HG03064 (cell line): ENCODE data around the gene HIPK1.
A peak's percentile ranks its signal among the peaks of the same experiment; 100 is the strongest.

Experiments
- ATAC-seq: cut with Tn5 transposase; IDR thresholded peaks from one replicate; pipeline ENCODE4 v1.9.1; 2021; ENCODE audit warnings: low read depth; ENCODE audit not compliant: unreplicated experiment

Gene HIPK1

DNA sequence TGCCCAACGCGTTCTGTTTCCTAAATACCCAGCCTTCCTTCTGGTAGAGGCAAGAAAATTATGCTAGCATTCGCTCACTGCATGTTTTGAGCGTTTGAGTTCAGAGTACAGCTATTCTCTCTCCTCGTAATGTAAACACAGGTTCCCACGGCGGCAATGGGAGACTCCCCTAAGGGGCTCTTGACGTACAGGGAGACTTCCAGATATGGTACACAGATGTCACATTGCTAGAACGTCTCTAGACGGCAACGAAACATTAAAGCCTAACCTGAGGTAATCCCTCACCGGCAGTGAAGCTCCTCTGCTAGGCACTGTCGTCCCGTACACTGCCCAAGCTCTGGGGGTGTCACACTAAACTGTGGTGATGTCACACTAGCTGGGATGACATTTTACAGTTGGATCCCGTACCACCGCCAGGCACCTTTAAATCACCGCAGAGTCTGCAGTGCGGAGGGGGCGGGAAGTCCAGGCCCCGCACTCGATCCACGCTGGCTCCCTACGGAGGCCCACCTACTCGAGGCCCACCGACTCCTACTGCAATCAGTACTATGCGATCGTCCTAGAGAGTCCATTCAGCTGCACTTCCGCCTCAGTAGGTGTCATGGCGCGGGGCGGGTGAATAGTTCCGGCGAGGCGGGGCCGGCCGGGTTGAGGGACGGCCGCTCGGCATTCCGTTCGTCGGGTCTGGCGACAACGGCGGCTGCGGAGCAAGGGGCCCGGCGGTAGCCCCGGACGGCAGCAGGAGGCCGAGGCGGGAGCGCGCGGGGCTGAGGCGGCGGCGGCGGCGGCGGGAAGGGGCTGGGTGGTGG, at the start of gene HIPK1:
Gene HIPK1 (plus strand): TSS at position 384 of the 809 bp plus-strand sequence.
- peak; percentile 59 for ATAC-seq

DNA sequence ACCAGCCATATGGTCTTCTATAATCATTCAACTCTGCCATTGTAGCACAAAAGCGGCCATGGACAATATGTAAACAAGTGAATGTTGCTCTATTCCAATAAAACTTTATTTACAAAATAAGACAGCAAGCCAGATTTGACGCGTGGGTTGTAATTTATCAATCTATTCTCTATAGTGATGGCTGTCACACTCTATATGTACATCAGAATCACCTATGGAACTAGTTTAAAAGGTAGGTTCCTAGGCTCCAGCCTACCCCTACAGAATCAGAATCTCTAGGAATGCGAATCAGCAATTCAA, 49.4 kb upstream of the HIPK1 start:
- no peak for ATAC-seq

DNA sequence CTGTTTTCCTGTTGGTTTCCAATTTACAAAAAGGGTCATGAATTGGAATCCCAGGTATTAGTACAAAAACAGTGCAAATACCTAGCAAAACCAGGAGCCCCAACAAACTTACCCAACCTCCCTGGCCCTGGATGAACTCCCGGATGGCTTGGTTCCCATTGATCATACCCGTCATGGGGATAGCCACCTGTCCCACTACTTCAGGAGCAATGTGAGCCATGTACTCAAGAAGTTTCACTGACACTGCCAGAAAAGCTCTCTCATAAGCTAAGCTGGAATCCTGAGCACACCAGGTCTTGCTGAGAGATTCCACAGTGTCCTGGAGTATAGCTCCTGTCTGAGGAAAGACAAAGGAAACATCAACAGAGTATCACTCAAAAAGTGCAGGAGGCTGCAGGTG, 47.5 kb upstream of the HIPK1 start:
- no peak for ATAC-seq

DNA sequence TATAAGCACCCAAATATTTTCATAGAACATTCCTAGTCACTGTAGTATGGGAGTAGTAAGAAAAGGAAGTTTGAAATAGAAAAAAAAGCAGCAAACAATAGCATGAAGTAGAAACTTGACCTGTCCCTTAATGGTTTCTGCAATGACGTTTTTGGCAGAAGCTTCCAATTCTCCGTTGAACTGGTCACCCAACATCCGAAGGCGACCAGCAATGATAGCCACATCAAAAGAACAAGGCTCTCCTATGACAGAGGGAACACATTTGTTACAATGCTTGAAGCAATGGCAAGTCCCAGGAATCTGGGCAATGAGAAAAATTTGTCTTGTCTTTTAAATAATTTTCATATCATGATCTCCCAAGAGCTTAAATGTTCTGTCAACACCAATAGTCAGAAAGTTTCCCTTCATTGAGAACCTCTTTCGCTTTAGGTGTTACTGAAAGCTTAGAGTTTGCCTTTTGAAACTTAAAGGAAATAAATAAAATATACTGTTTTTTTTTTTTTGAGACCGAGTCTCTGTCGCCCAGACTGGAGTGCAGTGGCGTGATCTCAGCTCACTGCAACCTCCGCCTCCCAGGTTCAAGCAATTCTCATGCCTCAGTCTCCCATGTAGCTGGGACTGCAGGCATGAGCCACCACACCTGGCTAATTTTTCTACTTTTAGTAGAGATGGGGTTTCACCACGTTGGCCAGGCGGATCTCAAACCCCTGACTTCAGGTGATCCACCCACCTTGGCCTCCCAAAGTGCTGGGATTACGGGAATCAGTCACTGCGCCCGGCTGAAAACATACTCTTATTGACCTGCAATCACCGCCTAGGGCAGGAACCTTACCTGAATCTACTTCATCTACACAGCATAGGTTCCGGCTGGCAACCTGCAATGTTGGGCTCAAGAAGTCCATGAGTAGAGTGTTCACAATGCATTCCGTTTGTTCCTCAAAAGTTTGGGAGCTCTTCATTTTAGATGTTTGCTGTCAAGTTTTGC, 42.4 kb upstream of the HIPK1 start:
- no peak for ATAC-seq

DNA sequence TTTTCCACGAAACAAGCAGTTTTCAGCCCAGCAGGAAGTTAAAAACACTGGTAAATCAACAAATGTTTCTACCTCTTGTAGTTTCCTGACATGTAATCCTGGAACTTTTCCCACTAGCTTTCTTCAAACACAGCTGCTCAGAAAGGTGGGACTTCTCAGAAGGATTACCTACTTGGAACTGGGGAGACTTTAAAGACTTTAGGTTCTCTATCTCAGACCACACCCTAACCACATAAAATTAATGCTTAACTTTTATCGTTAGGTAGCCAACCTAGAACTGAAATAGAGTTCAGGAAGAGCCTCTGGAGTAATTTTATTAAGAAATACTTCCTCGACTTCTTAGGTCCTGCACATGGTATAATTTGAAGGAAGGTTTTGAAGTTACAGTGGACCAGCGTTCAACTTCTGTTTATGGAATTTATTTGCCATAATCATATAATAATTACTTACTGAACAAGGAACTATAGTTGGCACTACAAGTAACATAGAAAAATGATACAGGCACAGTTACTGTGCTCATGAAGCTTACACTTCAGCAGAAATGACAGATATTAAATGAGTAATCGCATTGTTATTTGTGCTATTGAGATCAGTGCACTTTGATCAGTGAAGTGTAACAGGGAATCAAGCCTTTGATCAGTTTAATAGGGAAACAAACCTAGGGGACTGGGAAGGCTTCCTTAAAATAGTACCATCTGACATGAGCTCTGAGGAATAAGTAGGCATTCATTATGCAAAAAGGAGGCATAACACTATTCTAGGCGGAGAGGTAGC, 41.5 kb upstream of the HIPK1 start, which contains the start of gene BCL2L15:
Gene BCL2L15 (minus strand): TSS at position 180 of the 774 bp plus-strand sequence. CDS start 206 bp downstream, outside the sequence.
- ATAC-seq: no peak

DNA sequence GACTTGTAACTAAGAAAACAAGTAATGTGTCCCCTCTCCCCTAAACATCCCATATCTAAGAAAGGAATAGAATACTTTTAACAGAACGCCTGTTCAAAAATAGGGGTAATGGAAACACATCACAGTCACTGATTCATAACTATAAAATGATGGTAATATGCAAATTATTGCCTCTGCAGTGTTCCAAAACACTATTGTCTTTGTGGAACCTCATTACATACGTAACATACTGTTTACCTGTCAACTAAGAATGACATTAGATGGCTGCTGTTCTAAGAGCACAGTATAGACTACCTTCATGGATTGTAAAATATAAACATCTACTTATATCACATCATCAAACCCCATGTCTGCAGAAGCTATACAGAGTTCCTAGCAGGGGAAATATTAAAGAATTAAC, 38.3 kb upstream of the HIPK1 start:
- no peak for ATAC-seq

DNA sequence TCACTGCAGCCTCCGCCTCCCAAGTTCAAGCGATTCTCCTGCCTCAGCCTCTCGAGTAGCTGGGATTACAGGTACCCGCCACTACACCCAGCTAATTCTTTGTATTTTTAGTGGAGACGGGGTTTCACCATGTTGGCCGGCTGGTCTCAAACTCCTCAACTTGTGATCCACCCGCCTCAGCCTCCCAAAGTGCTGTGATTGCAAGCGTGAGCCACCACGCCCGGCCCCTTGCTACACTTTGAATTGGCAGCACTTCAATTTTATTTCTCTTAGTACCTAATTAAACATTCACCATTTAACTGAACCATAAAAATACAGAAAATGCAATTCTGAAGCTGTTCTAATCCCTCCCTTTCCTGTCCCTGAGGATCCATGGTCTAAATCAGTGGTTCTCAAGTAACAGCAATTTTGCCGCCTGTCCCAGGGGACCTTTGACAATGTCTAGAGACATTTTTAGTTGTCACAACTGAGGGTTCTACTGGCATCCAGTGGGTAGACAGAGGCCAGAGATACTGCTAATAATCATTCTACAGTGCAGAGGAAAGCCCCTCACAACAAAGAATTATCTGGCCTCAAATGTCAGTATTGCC, 37.4 kb upstream of the HIPK1 start:
- ATAC-seq: no peak

DNA sequence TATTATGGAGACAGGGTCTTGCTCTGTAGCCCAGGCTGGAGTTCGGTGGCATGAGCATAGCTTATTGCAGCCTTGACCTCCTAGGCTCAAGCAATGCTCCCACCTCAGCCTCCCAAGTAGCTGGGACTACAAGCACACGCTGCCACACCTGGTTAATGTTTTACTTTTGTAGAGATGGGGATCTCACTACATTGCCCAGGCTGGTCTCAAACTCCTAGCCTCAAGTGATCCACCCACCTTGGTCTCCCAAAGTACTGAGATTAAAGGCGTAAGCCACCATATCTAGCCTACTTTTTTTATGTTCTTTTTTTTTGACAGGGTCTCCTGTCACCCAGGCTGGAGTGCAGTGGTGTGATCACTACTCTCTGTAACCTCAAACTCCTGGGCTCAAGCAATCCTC, 35.9 kb upstream of the HIPK1 start:
- no peak for ATAC-seq

DNA sequence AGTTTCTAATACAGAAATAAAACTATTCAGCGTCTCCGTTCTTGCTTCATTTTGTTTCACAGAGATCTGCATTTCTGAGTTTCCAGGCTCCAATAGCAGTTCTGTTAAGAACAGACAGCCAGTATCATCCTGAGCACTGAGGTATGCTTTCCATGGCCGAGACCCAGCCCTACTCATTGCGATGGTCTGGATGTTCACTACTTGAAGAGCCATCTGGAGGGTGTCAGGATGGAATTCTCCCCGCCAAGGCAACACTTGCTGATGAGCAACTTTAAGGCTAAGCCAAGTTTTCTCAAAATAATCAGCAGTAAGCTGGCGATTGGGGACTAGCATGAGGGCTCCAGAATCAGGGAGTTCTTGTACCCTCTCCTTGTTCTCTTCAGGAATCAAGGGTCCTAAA, 34.0 kb upstream of the HIPK1 start:
- no peak for ATAC-seq

DNA sequence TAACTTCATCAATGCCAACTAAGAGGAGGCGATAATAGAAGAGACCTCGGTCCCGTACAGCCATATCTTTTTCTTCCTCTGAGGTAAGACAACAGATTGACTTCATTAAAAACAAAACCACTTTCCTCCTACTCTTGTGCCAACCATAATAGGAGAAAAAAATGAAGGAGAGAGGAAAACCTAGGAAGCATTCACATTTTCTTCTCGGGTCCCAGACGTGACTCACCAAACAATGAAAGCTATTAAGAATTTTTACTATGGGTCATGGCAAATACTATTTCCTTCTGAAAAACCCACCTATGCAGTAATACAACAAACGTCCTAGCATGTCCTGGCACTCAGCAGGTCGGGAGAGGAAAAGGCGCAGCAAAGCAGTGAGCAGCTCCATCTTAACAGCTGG, 33.2 kb upstream of the HIPK1 start:
- no peak for ATAC-seq

DNA sequence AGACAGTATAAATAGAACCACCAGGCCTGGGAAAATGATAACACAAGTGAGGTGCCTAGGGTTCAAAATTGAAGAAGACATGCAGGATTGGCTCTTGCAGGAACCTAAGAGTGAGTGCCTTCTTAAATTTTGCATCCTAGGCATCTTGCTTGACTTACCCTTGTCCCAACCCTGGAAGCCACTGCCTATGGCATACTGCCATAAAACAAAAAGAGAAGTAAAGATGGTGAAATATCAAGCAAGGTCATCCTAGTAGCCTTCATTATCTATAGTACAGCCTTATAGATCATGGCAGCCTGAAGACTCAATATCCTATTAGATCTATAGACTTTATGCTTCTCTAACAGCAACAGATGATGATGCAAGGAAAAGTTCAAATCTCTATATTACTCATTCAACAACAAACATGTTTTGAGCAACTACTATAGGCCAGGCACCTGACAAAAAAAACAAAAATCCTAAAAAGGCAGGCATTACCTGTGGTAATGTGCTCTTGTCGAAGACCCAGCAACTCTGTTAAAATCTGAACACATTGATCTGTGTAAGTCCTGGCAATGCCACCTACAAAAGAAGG, 30.8 kb upstream of the HIPK1 start:
- no peak for ATAC-seq

DNA sequence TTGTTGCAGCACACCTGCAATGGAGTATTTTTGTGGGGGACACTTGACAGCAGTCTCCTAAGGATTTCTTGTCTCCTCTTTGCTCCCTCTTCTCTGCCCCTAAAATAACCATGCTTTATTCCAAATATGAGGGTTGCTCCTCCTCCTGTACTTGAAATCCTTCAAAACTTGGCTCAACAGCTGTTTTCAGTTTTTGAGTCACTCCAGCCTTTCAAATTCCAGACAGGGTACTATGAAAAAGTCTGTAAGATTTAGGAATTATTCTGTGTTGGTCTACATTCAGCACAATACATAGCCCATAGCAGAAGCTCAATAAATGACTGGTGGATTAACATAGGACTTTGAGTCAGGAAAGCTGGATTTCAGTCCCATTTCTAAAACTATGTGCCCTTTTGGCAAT, 30.0 kb upstream of the HIPK1 start:
- ATAC-seq: no peak

DNA sequence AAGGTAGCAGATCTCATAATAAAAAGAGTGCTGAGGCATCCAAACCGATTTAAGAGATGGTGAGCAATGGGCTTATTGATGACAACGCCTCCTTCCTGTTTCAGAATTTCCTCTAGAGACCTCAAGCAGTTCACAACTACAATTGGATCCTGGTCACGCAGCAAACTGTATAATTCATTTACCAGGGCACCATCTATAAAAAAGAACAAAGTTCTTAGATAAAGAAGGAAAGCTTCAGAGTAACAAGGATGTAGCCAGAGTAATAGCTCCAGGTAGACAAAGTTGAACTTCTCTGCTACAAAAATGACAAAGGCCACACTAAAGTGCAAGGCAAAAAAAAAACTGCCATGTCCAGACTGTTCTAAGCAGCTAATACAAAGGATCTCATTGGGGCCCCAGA, 27.9 kb upstream of the HIPK1 start:
- no peak for ATAC-seq

DNA sequence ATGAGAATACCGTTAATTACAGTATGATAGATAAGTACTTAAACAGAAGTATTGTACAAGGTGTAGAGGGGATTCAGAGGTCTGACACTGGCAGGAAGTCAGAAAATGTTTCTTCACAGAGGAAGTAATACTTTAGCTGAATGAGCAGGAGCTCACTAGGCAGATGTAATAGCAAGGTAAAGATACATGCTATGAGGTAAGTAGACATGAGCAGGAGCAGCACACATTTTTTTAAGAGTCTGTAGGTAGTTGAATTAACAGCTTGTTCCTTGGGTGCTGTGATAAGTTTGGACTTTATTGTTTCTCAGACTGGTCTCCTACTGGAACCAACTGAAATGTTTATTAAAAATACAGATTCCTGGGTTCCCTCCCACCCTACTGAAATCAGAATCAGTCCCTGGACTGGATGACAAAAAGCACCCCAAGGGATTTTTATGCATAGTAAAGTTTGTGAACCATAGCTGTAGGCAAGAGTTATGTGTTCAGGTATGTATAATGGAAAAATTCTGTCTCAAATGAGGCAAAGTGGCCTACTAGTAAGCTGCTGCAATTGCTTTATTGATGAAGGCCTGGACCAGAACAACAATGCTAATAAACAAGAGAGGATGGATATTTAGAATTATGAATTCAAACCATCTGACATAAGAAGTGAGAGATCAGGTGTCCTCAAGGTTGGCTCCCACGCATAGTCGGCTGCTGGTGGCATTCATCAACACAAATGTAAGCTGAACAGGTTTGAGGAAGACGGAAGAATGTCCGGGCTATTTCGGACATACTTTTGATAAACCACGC, 25.4 kb upstream of the HIPK1 start:
- ATAC-seq: no peak

DNA sequence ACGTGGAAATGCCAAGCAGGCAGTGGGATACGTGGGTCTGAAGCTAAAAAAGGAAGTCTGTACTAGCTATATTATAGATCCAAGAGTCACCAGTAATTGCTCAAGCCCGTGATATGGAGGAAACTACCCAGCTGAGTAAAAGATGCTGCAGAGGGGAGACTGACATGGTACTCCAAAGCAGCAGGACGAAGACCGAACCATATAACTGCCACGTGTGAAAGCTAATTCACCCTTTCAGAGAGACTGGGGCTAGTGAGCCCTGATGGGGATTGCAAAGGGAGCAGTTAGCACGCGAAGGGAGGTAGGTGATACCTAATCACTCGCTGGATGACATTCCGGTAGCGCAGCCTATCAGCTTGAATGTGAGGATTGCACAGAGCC, 24.8 kb upstream of the HIPK1 start:
- ATAC-seq: peak; percentile 30

DNA sequence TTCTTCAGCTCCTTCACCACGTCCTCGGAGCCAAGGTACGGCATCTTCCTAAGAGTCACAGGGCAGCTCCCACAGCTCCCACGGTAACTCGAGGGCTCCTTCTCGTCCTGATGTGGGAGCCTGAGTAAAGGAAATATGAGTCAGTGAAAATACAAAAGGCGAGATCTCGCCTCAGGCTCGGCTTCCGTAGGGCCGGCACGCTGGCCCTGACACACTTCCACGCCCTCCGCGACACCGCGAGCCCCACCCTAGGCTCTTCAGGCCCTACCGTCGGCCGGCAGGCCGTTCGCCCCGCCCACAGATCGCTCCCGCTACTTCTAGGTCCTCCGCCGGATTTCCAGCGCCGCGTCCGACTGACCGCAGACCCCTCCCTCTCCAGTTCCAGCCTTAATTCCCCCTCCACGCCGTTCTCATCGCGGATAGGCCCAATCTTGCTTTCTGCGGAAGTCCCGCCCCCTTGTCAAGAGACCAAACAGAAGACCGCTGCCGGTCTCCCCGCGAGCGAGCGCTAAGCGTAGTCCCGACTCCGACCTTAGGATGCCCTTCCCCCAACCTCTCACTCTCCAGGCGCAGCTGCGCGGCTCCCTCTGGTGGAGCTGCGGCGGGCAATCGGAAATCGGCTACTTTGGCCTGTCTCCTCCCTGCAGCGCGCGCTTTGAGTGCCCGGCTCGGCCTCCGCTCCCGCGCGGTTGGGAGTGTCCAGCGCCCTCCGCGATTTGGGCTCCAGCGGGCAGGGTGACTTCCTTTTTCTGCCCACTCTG, 24.3 kb upstream of the HIPK1 start, which contains the start of the genes AP4B1 and DCLRE1B:
Gene AP4B1 (minus strand): TSS at position 126 of the 761 bp plus-strand sequence. CDS start 82 bp downstream, at position 44.
Gene DCLRE1B (plus strand): TSS at position 653 of the 761 bp plus-strand sequence. CDS start 261 bp downstream, outside the sequence.
- ATAC-seq: peak; percentile 86

DNA sequence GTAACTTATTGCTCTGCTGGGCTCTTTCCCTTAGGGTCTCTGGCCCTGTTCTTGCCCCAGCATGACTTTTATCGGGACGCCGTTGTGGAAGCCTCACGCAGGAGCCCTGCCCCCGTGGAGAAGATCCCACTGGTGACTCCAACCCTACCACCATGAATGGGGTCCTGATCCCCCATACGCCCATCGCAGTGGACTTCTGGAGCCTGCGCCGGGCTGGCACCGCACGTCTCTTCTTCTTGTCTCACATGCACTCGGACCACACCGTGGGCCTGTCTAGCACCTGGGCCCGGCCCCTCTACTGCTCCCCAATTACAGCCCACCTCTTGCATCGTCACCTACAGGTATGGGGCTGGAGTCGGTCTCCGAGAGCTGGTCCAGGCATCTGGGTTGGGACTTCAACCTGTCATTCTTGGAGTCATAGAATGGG, 23.7 kb upstream of the HIPK1 start:
- ATAC-seq: no peak

DNA sequence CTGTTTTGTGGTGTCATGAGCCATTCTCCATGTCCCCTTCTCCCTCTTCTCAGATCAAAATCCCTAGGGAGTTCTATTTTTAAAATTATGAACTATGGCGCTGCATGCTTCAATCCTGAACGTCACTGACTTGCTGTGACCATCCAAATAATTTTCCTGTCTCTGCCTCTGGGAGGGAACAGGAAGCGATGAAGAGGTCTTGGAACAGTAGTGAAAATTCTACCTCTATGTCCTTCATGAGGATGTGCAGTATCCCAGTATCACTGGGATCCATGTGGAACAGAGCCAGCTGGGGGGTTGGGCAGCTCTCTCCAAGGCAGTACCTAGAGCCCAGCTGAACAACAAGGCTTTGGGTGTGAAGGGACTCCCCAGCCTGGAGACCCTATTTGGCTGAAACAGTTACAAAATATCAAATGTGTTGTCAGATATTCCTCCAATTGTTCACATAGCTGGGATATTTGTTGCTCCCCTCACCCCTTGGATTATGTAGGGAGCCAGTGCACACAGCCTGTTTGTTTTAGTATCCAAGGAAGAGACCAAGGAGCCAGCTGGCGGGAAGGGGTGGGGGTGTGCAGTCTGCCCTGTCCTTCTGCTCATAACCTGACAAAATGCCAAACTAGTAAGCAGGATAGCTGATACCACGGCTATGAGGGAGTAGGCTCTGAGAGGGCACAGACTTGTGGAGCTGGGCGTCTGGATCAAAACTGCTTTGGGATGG, 16.4 kb upstream of the HIPK1 start:
- no peak for ATAC-seq
